ENCODE measurements around the gene RELL2. TPM values are rescaled to one million over a fixed set of nuclear protein-coding genes. Genes with fewer than 3 reads are reported as not detected.

Gene RELL2
- total and polyA plus RNA-seq, 7 donors: 0.11 to 1.5 (median 0.62) TPM; not detected in 1

DNA sequence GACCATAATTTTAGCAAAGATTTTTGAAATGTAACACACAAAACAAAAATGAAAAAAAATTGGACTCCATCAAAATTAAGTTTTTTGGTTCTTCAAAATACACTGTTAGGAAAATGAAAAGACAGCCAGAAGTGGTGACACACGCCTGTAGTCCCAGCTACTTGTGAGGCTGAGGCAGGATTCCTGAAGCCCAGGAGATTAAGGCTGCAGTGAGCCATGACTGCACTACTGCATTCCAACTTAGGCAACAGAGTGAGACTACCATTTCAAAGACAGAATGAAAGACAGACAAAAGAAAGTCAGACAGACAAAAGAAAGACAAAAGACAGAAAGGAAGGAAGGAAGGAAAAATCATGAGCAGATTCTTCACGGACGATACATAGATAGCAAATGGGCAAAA is 25.5 kb upstream of the RELL2 start:
- no peak overlapping the region for H3K27ac ChIP-seq
- 85 to 88% (median 87%) methylated on average over 3 of the region's 3 CpGs for WGBS, 3 donors
- intact Hi-C loops (cut with DNase I): no loop called here

GRCh38 chr5:141613344-141613743 is 23.5 kb upstream of the RELL2 start:
- Histone ChIP-seq H3K9me3 (no peaks in the 10 kb centered on the region), H3K36me3 (ENCODE audit: insufficient read depth in 1 of 2, low read depth in 1 of 2) (peaks cover 0 to 17% of the 10 kb centered on the region in 2 donors), H3K27me3 (ENCODE audit: insufficient read depth in 3 of 3, low read length in 2 of 3) (no peaks in the 10 kb centered on the region), H3K27ac (peak overlapping the region; percentile 100), H3K4me3 (peak overlapping the region; percentile 34), H3K4me1 (peaks cover 80% of the 10 kb centered on the region)
- TF ChIP-seq, protein P1, sequence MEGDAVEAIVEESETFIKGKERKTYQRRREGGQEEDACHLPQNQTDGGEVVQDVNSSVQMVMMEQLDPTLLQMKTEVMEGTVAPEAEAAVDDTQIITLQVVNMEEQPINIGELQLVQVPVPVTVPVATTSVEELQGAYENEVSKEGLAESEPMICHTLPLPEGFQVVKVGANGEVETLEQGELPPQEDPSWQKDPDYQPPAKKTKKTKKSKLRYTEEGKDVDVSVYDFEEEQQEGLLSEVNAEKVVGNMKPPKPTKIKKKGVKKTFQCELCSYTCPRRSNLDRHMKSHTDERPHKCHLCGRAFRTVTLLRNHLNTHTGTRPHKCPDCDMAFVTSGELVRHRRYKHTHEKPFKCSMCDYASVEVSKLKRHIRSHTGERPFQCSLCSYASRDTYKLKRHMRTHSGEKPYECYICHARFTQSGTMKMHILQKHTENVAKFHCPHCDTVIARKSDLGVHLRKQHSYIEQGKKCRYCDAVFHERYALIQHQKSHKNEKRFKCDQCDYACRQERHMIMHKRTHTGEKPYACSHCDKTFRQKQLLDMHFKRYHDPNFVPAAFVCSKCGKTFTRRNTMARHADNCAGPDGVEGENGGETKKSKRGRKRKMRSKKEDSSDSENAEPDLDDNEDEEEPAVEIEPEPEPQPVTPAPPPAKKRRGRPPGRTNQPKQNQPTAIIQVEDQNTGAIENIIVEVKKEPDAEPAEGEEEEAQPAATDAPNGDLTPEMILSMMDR (IDR thresholded peaks at IDR 0.05): no peak
- ATAC-seq: no peak
- no peak for DNase-seq
- intact Hi-C loops (cut with DNase I): no loop called here

More for the DNA sequence above, 25.5 kb upstream of the RELL2 start:
- peaks cover 0 to 17% of the 10 kb centered on the region in 2 donors for H3K36me3 ChIP-seq (ENCODE audit: insufficient read depth in 1 of 2, low read depth in 1 of 2)
- H3K27me3 ChIP-seq (ENCODE audit: insufficient read depth in 3 of 3, low read length in 2 of 3): no peaks in the 10 kb centered on the region
- no peaks in the 10 kb centered on the region for H3K9me3 ChIP-seq
- H3K4me3 ChIP-seq: peak overlapping the region; percentile 2
- DNase-seq (no peak), ATAC-seq (peak in 3 of 4 donors; percentile 37 to 48 (median 47))
- H3K4me1 ChIP-seq: peaks cover 80% of the 10 kb centered on the region
- TF ChIP-seq, protein P1 (IDR thresholded peaks at IDR 0.05): no peak

DNA sequence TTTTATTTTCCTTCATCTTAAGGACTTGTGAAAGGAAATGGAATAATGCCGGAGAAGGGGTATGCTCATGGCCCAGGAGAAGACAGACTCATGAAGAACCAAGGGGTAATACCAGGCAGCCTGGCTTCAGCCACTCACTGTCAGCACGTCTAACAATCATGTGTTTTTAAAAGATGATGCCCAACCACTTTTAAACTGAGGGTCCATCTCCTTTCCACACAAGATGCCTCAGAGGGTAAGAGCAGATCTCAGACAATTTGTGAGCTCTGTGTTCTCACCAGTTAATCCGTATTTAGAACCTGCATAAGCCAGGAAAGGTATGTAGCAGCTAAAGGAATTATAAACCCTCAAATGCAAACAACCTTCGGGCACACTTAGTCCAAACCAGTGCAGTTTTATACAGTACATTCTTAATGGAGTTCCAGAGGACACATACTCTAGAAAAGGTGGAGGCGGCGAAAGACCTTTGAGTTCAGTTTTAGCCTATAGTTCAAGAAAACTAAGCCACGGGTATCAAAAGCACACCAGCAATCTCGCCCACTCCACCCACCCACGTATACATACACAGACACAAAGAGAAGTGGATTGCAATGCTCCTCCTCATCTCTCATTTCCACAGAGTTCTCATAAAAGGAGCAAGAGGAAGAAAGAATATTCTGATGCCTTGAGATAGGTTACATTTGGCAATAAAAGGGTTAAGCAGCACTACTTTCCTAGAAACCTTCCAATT is 20.6 kb upstream of the RELL2 start:
- DNase-seq (no peak), ATAC-seq (no peak)
- no peaks in the 10 kb centered on the region for H3K9me3 ChIP-seq
- WGBS, 3 donors: 63 to 77% (median 64%) methylated on average over 9 of the region's 9 CpGs
- H3K4me1 ChIP-seq: peaks cover 58% of the 10 kb centered on the region
- peak overlapping the region; percentile 99 for H3K4me3 ChIP-seq
- H3K36me3 ChIP-seq (ENCODE audit: insufficient read depth in 1 of 2, low read depth in 1 of 2): peaks cover 2 to 32% of the 10 kb centered on the region in 2 donors
- intact Hi-C loops (cut with DNase I): no loop called here
- H3K27me3 ChIP-seq (ENCODE audit: insufficient read depth in 3 of 3, low read length in 2 of 3): no peaks in the 10 kb centered on the region
- TF ChIP-seq, protein P1 (IDR thresholded peaks at IDR 0.05): no peak
- H3K27ac ChIP-seq: peak overlapping the region; percentile 100

- peak overlapping the region; percentile 99 for H3K4me3 ChIP-seq
- no peaks in the 10 kb centered on the region for H3K27me3 ChIP-seq (ENCODE audit: insufficient read depth in 3 of 3, low read length in 2 of 3)
- intact Hi-C loops (cut with DNase I): no loop called here
- H3K27ac ChIP-seq: peak overlapping the region; percentile 100
- H3K9me3 ChIP-seq: no peaks in the 10 kb centered on the region
- ATAC-seq (peak in 3 of 4 donors; percentile 30 to 68 (median 35)), DNase-seq (no peak)
- TF ChIP-seq, protein P1 (IDR thresholded peaks at IDR 0.05): no peak
- H3K4me1 ChIP-seq: peaks cover 49% of the 10 kb centered on the region
- H3K36me3 ChIP-seq (ENCODE audit: insufficient read depth in 1 of 2, low read depth in 1 of 2): peaks cover 5 to 34% of the 10 kb centered on the region in 2 donors
- WGBS, 3 donors: 32 to 51% (median 49%) methylated on average over 2 of the region's 2 CpGs
These were observed 19.7 kb upstream of the RELL2 start for GRCh38 chr5:141617128-141617527.

Measured in psoas muscle (tissue), 8 donors.